HepG2 (cell line): ENCODE measurements around the gene CIITA.

Source experiments
- KDM5A ChIP-seq: fragments of 200-600 bp; sonication (generic); IDR thresholded peaks from 2 replicates; pipeline ENCODE4 v1.7.0; 2018; ENCODE audit warnings: antibody characterized with exemption, mild to moderate bottlenecking, low read length, borderline replicate concordance
- KLF13 ChIP-seq: sonication (generic); formaldehyde crosslinking; IDR thresholded peaks from 2 replicates; pipeline ENCODE4 v1.4.0; 2020; ENCODE audit warnings: mild to moderate bottlenecking, missing genetic modification reagents
- MAFG ChIP-seq: sonication (generic); formaldehyde crosslinking; IDR thresholded peaks from 2 replicates; pipeline ENCODE4 v1.5.1; 2020; ENCODE audit warnings: mild to moderate bottlenecking, missing genetic modification reagents
- PHB2 ChIP-seq: fragments of 450-650 bp; IDR thresholded peaks from 2 replicates; pipeline ENCODE4 v1.6.1; 2018; ENCODE audit not compliant: partially characterized antibody
- POLR2AphosphoS5 ChIP-seq: IDR thresholded peaks from 2 replicates; pipeline ENCODE4 v1.6.1; 2012; ENCODE audit warnings: low read depth, low read length
- REPIN1 ChIP-seq: sonication (generic); formaldehyde crosslinking; IDR thresholded peaks from 2 replicates; pipeline ENCODE4 v1.8.0; 2022; ENCODE audit warnings: missing genetic modification reagents, low read depth, mild to moderate bottlenecking, borderline replicate concordance
- SALL1 ChIP-seq: sonication (generic); formaldehyde crosslinking; IDR thresholded peaks from 2 replicates; pipeline ENCODE4 v1.8.0; 2022; ENCODE audit warnings: mild to moderate bottlenecking, missing genetic modification reagents
- SP140L ChIP-seq: sonication (generic); formaldehyde crosslinking; IDR thresholded peaks from 2 replicates; pipeline ENCODE4 v1.4.0; 2020; ENCODE audit warnings: missing genetic modification reagents, borderline replicate concordance
- ZNF335 ChIP-seq: sonication (generic); formaldehyde crosslinking; IDR thresholded peaks from 2 replicates; pipeline ENCODE4 v1.4.0; 2020; ENCODE audit warnings: missing genetic modification reagents
- ZSCAN29 ChIP-seq: sonication (generic); formaldehyde crosslinking; conservative IDR thresholded peaks from 2 replicates; pipeline ENCODE4 v1.4.0; 2020; ENCODE audit warnings: mild to moderate bottlenecking, missing genetic modification reagents
- TF ChIP-seq, protein P1 (sequence below): IDR thresholded peaks from 2 replicates; pipeline ENCODE4 v1.6.1; 2016; ENCODE audit warnings: low read depth
- TF ChIP-seq, protein P2 (sequence below): sonication (generic); formaldehyde crosslinking; IDR thresholded peaks from 2 replicates; pipeline ENCODE4 v1.5.0; 2020; ENCODE audit warnings: mild to moderate bottlenecking, missing genetic modification reagents, borderline replicate concordance
- TF ChIP-seq, protein P3 (sequence below): sonication (generic); formaldehyde crosslinking; IDR thresholded peaks from 2 replicates; pipeline ENCODE4 v1.5.0; 2020; ENCODE audit warnings: mild to moderate bottlenecking, missing genetic modification reagents, moderate library complexity

DNA sequence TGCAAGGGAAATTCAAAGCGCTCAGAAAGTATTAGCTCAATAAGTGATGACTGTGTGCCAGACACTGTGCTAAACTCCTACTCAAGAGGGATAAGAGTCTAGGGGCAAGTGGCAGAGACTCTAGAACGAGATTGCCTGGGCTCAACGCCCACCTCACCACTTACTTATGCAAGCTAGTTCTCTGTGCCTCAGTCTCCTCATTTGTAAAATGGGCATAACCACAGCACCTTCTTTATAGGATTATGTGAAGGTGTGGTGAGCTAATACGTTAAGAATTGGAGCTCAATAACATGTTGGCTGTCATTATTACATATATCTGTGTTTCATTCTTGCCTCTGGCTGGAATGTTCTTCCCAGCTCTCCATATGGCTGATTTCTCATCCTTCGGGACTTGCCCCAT lies 49.9 kb downstream of the CIITA start:
- TF ChIP-seq KLF13 (CRISPR knock-in tag) (no peak), KDM5A (no peak), PHB2 (no peak), SALL1 (CRISPR knock-in tag) (no peak), SP140L (CRISPR knock-in tag) (no peak), POLR2AphosphoS5 (no peak), ZNF335 (CRISPR knock-in tag) (no peak), MAFG (CRISPR knock-in tag) (no peak), REPIN1 (CRISPR knock-in tag) (no peak), ZSCAN29 (CRISPR knock-in tag) (no peak)
- TF ChIP-seq, protein P1, sequence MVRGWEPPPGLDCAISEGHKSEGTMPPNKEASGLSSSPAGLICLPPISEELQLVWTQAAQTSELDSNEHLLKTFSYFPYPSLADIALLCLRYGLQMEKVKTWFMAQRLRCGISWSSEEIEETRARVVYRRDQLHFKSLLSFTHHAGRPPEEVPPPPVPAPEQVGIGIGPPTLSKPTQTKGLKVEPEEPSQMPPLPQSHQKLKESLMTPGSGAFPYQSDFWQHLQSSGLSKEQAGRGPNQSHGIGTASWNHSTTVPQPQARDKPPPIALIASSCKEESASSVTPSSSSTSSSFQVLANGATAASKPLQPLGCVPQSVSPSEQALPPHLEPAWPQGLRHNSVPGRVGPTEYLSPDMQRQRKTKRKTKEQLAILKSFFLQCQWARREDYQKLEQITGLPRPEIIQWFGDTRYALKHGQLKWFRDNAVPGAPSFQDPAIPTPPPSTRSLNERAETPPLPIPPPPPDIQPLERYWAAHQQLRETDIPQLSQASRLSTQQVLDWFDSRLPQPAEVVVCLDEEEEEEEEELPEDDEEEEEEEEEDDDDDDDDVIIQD (CRISPR knock-in tag) = no peak
- TF ChIP-seq, protein P2, sequence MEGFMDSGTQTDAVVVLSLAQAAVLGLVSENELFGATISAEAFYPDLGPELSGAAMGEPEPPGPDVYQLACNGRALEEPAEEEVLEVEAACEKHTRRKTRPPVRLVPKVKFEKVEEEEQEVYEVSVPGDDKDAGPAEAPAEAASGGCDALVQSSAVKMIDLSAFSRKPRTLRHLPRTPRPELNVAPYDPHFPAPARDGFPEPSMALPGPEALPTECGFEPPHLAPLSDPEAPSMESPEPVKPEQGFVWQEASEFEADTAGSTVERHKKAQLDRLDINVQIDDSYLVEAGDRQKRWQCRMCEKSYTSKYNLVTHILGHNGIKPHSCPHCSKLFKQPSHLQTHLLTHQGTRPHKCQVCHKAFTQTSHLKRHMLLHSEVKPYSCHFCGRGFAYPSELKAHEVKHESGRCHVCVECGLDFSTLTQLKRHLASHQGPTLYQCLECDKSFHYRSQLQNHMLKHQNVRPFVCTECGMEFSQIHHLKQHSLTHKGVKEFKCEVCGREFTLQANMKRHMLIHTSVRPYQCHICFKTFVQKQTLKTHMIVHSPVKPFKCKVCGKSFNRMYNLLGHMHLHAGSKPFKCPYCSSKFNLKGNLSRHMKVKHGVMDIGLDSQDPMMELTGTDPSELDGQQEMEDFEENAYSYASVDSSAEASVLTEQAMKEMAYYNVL (CRISPR knock-in tag) = no peak
- TF ChIP-seq, protein P3, sequence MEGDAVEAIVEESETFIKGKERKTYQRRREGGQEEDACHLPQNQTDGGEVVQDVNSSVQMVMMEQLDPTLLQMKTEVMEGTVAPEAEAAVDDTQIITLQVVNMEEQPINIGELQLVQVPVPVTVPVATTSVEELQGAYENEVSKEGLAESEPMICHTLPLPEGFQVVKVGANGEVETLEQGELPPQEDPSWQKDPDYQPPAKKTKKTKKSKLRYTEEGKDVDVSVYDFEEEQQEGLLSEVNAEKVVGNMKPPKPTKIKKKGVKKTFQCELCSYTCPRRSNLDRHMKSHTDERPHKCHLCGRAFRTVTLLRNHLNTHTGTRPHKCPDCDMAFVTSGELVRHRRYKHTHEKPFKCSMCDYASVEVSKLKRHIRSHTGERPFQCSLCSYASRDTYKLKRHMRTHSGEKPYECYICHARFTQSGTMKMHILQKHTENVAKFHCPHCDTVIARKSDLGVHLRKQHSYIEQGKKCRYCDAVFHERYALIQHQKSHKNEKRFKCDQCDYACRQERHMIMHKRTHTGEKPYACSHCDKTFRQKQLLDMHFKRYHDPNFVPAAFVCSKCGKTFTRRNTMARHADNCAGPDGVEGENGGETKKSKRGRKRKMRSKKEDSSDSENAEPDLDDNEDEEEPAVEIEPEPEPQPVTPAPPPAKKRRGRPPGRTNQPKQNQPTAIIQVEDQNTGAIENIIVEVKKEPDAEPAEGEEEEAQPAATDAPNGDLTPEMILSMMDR (CRISPR knock-in tag) = no peak
